Stimulated activated CD8-positive, alpha-beta memory T cell treated with anti-CD3 and anti-CD28 coated beads, Interleukin-2, amount 100 ng/mL, for 1 hour (primary cell): ENCODE data around the gene IL1RAPL1.

Source experiments
- DNase-seq, 2 donors: peaks; one replicate each; pipeline ENCODE4 v3.0.0-alpha.2; 2020; ENCODE audit warnings: low read depth in 2 of 2

Gene IL1RAPL1

DNA sequence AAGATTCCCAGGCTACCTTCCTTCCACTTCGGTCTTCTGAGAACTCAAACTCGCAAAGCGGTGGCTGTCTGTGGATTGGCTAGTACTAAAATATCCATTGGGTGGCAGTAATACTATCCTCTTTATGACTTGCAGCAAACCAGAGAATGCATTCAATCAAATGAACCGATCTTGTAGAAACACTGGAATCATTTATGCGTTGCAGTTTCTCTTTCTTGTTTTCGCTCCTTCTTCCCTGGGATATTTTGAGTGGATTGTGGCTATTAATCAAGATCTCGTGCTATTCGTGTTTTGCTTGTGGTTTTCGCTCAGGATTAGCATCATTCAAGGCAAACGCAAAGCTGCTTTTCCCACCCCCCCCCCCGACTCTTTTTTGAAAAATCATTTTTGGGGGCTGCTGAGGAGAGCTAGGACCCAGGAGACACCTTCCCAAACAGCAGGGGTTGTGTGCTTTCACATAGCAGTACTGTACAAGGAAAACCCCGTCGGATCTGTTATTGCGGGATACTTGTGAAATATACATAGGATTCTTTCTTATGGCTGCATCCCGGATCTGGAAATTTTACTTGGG, at the start of gene IL1RAPL1:
IL1RAPL1 (plus strand) TSS at position 466 of the 571 bp plus-strand sequence.
- DNase-seq, result no peak

GRCh38 chrX:28542791-28543190, 44.5 kb upstream of the IL1RAPL1 start:
- no peak for DNase-seq

DNA sequence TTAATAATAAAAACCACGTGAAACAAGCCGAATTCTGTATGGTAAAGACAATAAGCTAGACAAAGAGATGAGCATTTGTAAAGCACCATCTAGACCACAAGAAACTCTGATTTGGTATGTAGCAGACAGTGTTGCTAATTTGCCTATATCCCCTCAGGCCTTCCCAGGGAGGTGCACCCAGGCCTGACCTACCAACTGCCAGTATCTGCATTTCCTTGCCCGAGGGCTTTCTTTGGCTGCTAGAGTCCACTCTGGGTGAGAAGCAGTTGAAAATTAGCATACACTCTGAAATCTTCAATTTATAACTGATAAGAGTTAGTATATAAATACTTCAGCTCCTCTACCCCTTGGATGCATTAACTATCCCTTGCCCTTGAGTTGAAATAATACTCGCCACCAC, 37.4 kb upstream of the IL1RAPL1 start:
- DNase-seq, result no peak

DNA sequence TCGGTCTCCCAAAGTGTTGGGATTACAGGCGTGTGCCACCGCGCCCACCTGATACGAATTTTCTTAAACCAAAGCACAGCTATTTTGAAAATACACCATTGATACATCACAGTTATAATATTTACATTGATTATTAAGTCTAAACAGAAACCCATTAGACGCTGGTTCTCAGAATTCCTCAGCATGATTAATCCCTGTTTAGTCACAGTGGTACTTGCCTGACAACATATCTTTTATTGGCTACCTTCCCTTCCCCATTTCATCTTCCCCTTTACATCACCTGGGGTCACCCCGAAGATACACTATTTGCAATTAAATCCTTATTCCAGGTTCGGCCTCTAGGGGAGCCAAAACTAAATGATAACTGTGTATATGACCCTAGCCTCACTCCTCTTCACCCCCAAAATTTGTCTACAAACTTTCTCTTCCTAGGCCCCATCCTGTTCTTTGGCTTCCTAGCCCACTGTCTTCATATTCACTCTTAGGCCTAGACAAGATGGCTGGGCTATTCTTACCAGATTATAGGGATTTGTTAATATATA, 36.8 kb upstream of the IL1RAPL1 start:
- no peak for DNase-seq

GRCh38 chrX:28552322-28552721, 34.9 kb upstream of the IL1RAPL1 start:
- no peak for DNase-seq

DNA sequence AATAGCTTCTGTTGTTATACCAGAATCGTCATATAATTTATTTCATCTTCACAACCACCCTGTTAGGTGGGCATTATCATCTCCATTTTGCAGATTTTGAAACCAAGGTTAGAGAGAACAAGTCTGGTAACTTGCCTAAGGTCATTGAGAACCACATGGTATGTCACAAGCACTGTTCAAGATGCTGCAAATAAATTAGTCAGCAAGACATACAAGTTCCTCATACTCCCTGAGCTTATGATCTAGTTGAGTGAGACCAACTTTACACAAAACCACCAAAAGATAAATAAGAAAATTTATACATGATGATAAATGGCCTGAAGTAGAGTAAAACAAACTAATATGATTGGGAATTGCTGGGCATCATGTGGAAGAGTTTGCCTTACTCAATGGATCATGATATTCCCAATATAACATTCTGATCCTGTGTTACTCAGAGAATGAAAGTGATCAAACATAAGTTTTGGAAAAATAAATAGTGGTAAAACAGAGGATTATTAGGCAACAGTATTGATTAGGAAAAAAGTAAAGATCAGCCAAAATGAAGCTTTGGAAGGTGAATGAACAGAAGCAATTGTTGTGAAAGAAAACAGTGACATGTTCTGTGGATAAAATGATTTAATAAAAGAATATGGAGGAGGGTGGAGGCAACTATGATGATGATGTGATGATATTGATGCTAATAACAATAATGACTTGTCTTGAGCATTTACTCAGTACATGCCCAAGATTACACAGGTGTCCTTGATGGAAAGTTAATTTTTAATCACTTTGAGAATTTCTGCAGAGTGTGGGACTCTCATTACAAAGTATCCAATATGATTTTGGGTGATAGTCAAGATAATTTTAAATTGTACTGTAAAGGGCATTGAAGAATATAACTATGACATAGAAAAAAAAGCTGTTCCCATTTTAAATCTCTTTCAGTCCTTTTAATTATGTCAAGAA, 34.1 kb upstream of the IL1RAPL1 start:
- no peak for DNase-seq

- DNase-seq, result no peak
Observed at GRCh38 chrX:28576117-28576516, 11.1 kb upstream of the IL1RAPL1 start.

GRCh38 chrX:28581522-28581921, 5.7 kb upstream of the IL1RAPL1 start:
- DNase-seq, result no peak

DNA sequence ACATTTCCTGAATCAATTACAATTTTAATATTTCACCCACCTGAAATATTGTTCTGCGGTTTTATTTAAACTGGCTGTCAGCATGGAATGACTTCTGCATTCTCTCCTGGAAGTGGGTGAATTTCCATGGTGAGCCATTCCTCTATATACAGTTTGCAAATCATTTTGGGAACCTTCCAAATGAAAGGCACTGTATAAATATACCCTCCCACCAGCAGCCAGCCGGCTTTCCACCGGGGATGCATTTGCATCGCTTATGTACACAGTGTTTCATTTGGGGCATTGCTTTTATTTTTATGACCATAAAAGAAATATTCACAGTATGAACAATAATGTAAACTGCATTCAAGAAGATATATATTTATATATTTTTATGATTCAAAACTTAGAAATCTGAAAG, 4.7 kb upstream of the IL1RAPL1 start:
- DNase-seq, result no peak

DNA sequence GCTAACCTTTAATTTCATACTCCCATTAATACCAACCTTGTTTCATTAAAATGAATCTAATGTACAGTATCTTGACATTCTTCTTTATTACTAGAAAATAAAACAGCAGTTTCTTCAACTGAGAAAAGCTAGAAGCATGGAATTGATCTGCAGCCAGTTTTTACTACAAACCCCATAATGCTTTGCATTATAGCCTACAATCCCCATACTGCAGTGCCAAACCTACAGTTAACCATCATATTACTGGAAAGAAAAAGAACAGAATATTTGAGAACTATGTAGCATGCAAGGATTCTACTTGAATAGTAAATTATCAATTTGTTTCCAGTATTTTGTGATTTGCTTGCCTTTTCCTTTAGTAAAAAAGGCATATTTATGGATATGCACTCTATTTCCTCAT, 3.2 kb upstream of the IL1RAPL1 start:
- no peak for DNase-seq

DNA sequence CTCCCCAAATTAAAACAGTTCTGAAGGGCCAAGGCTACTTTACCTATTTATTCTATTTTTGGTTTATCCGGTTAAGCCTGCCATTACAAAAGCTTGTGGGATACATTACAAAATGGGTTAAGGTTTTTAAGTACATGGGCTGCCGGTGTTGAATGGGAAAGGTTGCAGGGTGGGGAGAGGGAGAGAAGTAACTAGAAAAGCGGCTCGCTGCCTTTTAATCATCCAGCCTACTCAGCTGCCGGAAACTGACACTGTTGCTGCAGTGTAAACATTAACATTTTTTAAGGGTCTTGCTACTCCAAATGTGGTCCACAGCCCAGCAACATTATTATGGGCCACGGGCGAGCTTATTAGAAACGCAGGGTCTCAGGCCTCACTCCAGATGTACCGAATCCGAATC, 1.5 kb upstream of the IL1RAPL1 start:
- DNase-seq, result no peak

DNA sequence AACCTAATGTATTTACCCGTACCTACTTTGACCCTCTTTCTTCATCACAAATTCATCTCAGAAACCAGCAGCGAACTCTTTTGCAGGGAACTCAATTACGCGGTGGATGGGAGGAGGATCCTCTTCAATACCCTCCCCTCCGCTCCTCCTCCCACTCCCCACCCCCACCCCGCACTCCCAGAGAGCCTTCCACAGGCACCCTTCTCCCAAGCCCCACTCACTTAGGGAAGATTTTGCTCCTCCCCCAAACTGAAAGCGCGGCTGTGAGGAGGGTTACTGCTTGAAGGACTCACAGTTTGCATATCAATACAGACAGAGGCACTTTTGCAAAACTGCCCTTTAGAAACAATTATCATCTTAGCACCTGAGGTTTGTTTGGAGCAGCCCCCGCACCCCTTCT, 960 bp upstream of the IL1RAPL1 start:
- no peak for DNase-seq

- no peak for DNase-seq
Observed at GRCh38 chrX:28589046-28589445, 1.8 kb downstream of the IL1RAPL1 start.

- no peak for DNase-seq
Observed at GRCh38 chrX:28590396-28590795, 3.1 kb downstream of the IL1RAPL1 start.

DNA sequence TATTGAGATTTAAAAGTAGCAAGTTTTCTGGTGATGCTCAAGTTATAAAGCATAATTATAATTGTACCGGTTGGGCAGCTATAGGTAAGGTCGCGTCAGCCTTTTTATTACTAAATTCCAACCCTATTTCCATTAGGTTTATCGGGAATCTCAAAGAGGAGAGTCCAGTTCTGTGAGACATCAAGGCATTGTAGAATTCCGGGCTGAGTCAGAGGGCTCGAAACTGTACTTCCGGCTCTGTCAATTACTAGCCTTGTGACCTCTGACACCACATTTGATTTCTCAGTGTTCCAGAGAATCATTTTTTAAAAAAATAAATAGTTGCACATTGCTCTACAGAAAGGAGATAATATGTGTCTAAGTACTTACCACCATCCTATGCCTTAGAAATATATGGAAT, 4.3 kb downstream of the IL1RAPL1 start:
- DNase-seq, result no peak

- DNase-seq, result no peak
Observed at GRCh38 chrX:28595346-28595745, 8.1 kb downstream of the IL1RAPL1 start.

GRCh38 chrX:28599957-28600356, 12.7 kb downstream of the IL1RAPL1 start:
- DNase-seq, result no peak

- no peak for DNase-seq
Observed at GRCh38 chrX:28609003-28609402, 21.8 kb downstream of the IL1RAPL1 start.

- DNase-seq, result no peak
Observed at GRCh38 chrX:28609917-28610613, 22.8 kb downstream of the IL1RAPL1 start.

DNA sequence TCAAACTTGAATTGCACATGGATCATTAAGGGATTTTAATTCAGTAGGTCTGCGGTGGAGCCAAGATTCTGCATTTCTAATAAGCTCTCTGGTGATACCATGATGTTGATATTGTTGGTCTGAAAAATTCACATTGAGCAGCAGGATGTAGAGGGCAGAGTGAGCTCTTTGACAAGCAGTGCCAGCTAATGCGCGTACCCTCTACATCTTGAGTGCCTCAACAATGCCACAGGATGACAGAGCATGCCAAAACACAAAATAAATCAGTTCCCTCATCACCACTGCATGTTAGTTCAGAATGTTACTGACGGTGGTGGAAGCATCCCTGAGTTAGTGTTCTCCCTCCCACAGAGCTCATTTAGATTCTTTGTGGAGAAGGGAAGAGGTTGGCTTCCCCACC, 23.5 kb downstream of the IL1RAPL1 start:
- no peak for DNase-seq

GRCh38 chrX:28613558-28613957, 26.3 kb downstream of the IL1RAPL1 start:
- DNase-seq, result no peak

DNA sequence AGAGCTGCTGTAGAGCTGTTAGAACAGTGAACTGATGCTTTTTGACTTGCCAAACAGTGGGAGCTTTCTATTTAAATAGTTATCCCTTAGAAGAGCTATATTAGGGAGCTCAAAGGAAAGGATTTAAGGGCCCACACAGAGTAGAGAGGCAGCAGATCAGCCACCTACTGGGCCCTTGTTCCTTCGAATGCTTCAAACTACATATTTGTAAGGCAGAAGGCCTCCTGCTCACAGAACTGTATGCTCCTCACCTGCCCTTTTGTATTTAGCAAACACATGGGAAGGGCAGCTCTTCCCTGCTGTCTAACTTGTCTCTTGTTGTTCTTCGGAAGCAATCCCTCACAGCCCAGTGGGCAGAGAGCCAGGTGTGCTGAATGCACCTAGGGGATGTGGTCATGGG, 38.0 kb downstream of the IL1RAPL1 start:
- no peak for DNase-seq
